ENCODE data around the gene CDKN1B.
A peak's percentile ranks its signal among the peaks of the same experiment; 100 is the strongest.

CDKN1B gene

DNA sequence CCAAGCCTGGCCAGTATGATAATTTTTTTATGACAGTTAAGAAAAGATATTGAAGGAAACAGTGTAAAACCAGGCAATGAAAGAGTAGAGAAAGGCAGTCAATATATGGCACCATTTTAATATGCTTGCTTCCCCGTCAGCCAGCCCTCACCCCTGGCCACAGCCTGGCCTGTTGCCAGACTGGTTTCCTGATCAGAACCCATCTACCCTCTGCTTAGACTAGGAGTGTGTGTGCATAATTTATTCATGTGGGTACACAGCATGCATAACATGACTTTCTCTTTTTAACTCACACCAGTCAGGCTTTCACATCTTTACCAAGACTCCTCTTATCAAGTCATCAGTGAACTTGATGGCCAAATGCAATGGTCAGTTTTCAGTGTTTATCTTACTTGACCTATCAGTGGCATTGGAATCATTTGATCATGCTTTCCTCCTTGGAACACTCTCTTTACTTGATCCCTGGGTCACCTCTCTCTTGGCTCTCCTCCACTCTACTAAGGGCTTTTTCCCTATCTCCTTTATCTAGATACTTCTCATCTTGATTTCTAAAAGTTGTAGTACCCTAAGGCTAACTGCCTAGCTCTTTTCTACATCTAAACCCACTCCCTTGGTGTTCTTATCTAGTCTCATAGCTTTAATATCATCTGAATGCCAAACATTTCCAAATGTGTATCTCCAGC, 11.2 kb upstream of the CDKN1B start:
- TF ChIP-seq TAF1 (IDR thresholded peaks at IDR 0.05; ENCODE audit: borderline replicate concordance, insufficient read depth, low read length), result no peak
- no peak for TF ChIP-seq SIN3A (IDR thresholded peaks at IDR 0.05; ENCODE audit: borderline replicate concordance, insufficient read depth, low read length)
- TF ChIP-seq, protein P1, sequence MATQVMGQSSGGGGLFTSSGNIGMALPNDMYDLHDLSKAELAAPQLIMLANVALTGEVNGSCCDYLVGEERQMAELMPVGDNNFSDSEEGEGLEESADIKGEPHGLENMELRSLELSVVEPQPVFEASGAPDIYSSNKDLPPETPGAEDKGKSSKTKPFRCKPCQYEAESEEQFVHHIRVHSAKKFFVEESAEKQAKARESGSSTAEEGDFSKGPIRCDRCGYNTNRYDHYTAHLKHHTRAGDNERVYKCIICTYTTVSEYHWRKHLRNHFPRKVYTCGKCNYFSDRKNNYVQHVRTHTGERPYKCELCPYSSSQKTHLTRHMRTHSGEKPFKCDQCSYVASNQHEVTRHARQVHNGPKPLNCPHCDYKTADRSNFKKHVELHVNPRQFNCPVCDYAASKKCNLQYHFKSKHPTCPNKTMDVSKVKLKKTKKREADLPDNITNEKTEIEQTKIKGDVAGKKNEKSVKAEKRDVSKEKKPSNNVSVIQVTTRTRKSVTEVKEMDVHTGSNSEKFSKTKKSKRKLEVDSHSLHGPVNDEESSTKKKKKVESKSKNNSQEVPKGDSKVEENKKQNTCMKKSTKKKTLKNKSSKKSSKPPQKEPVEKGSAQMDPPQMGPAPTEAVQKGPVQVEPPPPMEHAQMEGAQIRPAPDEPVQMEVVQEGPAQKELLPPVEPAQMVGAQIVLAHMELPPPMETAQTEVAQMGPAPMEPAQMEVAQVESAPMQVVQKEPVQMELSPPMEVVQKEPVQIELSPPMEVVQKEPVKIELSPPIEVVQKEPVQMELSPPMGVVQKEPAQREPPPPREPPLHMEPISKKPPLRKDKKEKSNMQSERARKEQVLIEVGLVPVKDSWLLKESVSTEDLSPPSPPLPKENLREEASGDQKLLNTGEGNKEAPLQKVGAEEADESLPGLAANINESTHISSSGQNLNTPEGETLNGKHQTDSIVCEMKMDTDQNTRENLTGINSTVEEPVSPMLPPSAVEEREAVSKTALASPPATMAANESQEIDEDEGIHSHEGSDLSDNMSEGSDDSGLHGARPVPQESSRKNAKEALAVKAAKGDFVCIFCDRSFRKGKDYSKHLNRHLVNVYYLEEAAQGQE (IDR thresholded peaks at IDR 0.05; ENCODE audit: insufficient read depth in 1 of 2, low read depth in 2 of 2, low read length in 2 of 2), result no peak
- TF ChIP-seq POLR2AphosphoS5 (IDR thresholded peaks at IDR 0.05; ENCODE audit: low read depth, low read length), result no peak
- no peak for TF ChIP-seq FOXP2 (optimal IDR thresholded peaks at IDR 0.05; ENCODE audit: borderline replicate concordance, extremely low read depth, extremely low read length, insufficient read depth)

DNA sequence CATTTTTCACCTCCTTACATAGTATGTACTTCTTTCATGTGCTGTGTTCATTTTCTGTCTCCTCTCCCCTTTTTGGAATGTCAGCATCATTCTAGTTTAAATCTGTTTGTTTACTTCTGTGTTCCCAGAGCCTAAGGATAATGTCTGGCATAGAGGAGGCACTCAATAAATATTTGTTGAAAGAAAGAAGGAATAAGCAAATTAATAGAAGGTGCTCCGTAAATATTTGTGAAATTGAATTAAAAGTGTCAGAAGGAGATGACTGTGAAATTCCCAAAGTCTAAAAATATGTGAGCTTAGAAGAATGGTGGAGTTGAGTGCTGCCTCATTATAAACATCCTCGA, 3.3 kb upstream of the CDKN1B start:
- TF ChIP-seq SIN3A (IDR thresholded peaks at IDR 0.05; ENCODE audit: borderline replicate concordance, insufficient read depth, low read length) (no peak), TAF1 (IDR thresholded peaks at IDR 0.05; ENCODE audit: borderline replicate concordance, insufficient read depth, low read length) (no peak), FOXP2 (optimal IDR thresholded peaks at IDR 0.05; ENCODE audit: borderline replicate concordance, extremely low read depth, extremely low read length, insufficient read depth) (no peak), POLR2AphosphoS5 (IDR thresholded peaks at IDR 0.05; ENCODE audit: low read depth, low read length) (no peak)
- TF ChIP-seq, protein P1 (IDR thresholded peaks at IDR 0.05; ENCODE audit: insufficient read depth in 1 of 2, low read depth in 2 of 2, low read length in 2 of 2), result no peak

DNA sequence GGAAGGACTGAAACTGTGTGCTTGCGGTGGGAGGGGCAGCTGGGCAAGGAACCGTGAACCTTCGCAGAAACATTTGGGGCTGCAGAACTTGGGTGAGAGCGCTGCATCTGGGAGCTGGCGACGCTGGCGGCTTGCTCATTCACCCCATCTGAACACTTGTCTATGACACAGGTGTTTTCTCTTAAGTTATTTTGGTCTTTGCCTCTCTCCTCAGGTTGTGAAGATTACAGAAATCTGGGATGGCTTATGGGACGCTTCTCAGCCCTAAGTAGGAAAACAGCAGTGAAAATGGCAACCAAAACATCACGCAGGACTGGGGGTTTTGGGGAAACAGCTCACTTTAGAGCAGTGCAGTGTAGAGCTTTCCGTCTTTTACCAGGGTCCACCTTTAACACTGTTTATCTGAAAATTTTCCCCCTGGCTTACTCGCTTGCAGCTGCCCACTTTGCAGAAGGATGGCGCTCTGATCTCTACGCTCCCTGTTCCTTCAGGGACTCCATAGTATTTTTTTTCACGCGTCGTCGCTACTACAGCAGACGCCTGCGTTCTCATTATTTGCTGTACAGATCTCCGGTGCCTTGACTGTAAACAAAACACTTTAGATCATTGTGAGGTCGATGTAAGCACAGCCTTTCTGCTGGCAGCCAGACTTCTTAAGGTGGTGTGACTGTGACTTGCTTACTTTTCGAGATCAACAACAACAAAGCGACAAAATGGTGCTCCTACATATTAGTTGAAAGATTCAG, 2.7 kb upstream of the CDKN1B start:
- TF ChIP-seq FOXP2 (optimal IDR thresholded peaks at IDR 0.05; ENCODE audit: borderline replicate concordance, extremely low read depth, extremely low read length, insufficient read depth), result peak; percentile 9
- TF ChIP-seq, protein P1 (IDR thresholded peaks at IDR 0.05; ENCODE audit: insufficient read depth in 1 of 2, low read depth in 2 of 2, low read length in 2 of 2), result 0 out of 4 replicates have a peak, but pooled peaks of 1 of the 2 experiments have one; percentile 48
- no peak for TF ChIP-seq POLR2AphosphoS5 (IDR thresholded peaks at IDR 0.05; ENCODE audit: low read depth, low read length)
- TF ChIP-seq SIN3A (IDR thresholded peaks at IDR 0.05; ENCODE audit: borderline replicate concordance, insufficient read depth, low read length), result peak; percentile 67; the same call in 1 of the 2 replicates

DNA sequence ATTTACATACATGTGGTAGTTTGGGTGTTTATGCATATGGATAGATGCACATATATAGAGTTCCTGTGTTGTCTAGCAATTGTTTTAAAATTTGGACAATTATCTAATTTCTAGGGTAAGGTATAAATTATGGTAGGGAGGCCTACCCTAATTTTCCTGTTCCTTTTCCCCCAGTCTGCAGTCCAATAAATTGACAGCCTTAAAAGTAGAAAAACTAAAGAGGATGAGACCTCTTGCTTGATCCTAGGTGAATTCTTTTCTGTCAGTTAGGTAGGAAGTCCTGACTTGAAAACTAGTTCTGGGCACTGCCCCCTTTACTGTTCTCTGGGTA, 2.1 kb upstream of the CDKN1B start:
- TF ChIP-seq POLR2AphosphoS5 (IDR thresholded peaks at IDR 0.05; ENCODE audit: low read depth, low read length), result no peak
- no peak for TF ChIP-seq FOXP2 (optimal IDR thresholded peaks at IDR 0.05; ENCODE audit: borderline replicate concordance, extremely low read depth, extremely low read length, insufficient read depth)
- no peak for TF ChIP-seq TAF1 (IDR thresholded peaks at IDR 0.05; ENCODE audit: borderline replicate concordance, insufficient read depth, low read length)
- TF ChIP-seq SIN3A (IDR thresholded peaks at IDR 0.05; ENCODE audit: borderline replicate concordance, insufficient read depth, low read length), result no peak
- TF ChIP-seq, protein P1 (IDR thresholded peaks at IDR 0.05; ENCODE audit: insufficient read depth in 1 of 2, low read depth in 2 of 2, low read length in 2 of 2), result no peak

All from PFSK-1 (cell line).